HG02870 (cell line): ENCODE data around the gene CCDC33.

Experiments used
- ATAC-seq: cut with Tn5 transposase; IDR thresholded peaks from one replicate; pipeline ENCODE4 v1.9.1; 2021; ENCODE audit warnings: mild to moderate bottlenecking, moderate library complexity; ENCODE audit not compliant: unreplicated experiment

CCDC33 gene

DNA sequence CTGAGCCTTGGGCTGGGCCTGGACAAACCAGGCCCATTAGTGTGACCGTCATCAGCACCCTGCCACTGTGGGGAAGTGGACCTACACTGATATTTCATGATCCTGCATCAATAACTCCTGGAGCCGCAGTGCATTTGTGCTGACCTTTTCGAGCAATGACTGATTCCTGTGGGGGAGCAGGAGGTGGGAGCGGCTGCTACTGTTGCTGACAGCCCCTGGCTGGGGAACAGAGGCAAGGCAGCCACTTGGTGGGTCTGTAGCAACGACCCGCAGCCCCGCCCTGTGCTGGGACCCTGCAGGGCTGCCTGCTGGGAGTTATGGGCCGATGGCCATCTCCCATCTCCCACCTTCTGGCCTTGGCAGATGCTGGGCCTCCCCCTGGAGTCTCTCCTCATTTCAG is 42.1 kb downstream of the CCDC33 start:
- ATAC-seq = no peak

DNA sequence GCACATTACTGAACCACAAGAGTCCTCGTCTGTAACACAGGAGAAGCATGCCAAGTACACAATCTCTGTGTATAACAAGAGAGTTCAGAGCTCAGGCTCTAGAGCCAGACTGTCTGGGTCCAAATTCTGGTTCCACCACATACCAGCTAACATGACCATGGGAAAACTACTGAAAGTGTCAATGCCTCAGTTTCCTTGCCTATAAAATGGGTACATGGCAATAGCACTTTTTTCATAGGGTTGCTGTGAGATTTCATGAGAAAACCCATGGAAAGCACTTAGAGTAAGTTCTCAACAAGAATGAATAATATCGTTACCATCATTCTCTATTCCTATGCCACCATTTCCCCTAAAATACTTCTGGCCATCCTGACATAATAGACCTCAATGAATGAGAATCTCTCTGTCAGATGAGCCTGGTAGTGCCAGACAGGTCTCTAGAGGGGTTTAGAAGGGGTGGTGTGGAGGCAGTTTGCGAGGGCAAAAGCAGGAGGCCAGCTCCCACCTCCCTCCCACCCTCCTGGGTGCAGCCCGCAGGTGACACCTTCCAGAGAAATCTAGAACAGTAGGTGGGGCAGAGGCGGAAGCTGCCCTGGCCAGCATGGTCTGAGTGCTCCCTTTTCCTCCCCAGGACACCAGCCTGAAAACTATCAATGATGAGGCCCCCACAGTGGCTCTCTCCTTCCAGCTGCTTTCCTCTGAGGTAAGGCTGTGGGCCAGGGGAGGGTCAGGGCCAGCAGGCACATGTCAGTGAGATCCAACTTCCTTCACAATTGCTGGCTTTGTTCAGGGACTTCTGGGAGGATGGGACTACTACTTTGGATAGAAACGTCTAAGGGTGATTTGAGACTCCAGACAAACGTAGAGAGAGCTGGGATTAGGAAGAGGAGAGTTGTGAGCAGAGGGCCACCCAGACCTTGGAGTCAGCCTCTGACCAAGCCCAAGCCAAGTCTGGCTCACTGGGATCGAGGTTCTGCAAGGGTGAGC is 45.3 kb downstream of the CCDC33 start:
- ATAC-seq = no peak

DNA sequence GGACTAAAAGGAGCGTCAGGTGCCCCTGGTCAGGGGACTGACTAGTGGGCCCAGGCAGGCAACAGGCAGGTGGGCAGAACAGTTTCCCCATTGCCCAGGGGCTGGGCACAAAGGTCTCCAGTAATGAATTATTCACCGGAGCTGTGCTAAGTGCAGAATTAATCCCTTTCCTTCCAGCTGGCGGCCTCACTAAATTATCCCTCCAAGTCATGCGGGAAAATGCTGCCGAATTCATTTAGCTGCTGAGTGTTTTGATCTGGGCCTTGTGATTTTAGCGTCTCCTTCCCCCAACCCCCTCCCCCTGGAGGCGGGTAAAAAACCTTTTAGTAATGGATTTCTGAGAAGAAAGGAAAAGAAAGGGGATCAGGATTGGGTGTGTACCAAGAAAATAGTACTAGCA is 47.2 kb downstream of the CCDC33 start:
- no peak for ATAC-seq

DNA sequence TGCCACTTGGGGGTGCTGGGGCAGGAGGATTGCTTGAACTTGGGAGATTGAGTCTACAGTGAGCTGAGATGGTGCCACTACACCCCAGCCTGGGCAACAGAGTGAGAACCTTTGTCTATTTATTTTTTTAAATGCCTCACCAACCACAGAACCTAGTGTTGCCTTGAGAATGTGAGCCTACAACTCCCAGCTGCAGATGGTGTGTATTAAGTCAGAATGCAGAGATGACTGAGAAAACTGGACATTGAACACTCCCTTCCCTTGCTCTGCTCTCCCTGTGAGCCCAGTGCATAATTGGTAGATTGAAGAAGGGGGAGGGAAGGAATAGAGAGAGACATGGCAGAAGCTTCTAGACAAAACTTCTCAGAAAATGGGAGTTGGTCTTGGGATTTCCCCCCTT is 53.5 kb downstream of the CCDC33 start:
- ATAC-seq = no peak

DNA sequence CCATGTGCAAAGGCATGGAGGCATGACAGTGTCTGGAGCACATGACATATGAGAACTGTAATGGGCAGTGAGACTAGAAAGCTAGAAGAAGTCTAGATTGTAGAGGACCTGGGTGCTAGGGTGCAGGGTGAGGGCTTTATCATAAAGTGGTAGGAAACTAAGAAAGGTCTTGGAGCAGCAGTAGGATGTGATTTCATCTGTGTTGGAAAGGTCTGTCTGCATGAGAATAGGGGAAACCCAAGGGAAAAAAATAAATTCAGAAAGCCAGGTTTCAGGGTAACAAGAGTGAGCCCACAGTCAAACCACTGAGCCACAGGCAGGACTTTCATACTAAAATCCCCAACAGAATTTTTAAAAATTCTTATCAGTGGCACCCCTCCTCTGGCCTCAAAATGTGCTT is 54.5 kb downstream of the CCDC33 start:
- no peak for ATAC-seq

DNA sequence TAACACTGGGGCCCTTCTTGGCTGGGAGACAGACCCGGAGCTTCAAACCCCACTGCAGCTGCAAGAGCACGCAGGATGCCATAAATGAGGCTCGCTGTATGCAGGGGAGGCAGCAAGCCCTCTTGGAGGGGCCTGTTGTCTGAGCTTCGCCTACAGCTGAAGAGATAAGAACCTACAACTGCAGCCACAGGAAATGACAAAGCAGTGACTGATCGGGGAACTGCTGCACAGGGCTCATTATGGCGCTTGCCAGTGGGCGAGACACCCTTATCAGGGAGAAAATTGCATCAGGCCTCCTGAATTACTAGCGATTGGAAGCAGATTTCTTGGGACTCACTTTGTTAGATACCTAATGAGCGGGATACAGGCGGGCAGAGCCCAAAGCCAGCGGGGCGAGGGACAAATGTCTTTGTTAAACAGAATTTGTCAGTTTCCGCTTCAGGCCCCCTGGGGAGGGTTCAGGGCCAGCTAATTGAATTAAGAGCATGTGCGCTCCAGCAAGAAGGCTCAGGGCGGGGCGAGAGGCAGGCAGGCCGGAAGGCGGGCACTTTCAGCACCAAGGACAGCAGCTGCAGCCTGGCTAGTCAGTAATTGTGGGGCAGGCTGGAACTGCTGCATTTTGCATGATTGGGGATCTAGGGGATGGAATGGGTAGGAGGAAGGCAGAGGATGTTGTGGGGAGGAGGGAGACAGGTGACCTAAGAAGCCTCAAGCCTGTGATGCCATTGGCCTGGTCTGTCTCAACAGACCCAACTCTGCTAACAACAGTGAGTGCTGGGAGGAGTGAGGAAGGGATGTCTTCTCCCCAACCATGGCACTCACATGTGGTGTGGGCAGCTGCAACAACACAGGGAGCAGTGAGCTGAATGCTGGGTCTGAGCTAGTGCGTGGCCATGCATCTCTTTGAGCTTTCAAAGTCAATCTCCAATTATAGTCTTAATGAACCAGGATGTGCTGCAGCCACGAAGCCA is 55.3 kb downstream of the CCDC33 start:
- ATAC-seq = no peak

DNA sequence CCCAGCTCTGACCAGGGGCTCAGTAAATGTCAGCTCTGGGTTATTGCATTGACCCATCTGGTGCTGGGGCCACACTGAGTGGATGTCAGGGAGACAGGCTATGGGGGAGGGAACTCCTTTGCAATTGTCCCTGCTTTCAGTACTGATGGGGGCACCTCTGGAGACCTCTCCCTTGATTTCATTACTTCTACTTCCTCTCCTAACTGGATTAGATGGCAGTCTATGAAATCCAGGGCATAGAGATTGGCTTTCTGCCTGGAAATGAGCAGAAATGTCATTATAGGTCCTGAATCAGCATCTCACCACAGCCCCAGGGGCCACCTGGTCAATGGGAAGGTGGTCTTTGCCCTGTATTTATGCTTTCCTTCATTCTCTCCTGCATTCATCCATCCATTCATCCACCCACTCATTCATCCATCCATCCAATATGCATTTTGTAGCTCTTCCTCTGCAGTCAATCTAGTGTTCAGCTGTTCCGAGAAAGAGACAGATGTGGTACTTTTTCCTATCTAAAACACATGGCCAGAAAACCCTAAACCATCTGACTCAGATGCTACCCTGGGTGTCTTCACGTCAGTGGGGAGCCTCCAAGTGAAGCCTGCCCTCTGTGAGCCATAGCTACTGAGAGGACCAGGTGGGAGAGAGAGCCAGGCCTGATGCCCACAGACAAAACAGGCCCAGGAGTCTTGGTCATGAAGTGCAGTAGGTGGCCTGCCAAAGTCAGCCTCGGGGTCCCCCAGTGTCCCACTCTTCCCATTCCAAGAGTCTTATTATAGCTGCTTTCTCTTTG is 57.1 kb downstream of the CCDC33 start:
- no peak for ATAC-seq

DNA sequence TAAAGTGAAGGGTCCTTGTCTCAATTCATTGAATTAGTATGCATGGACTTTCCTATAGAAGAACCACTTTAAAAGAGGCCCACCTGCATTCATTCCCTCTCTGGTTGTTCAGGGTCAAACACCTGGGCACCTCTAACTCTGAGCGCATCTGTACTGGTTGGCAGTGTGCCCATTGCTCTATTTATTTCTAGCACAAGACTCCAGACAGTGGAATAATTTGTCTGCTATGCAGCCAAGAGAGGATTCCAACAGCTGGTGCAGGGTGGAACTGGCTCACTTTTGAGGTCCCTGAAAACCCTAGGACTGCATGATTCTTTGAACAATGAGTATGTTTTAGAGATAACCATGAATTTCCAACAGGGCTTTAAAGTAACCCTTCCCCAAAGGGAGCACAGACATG is 57.9 kb downstream of the CCDC33 start:
- no peak for ATAC-seq

DNA sequence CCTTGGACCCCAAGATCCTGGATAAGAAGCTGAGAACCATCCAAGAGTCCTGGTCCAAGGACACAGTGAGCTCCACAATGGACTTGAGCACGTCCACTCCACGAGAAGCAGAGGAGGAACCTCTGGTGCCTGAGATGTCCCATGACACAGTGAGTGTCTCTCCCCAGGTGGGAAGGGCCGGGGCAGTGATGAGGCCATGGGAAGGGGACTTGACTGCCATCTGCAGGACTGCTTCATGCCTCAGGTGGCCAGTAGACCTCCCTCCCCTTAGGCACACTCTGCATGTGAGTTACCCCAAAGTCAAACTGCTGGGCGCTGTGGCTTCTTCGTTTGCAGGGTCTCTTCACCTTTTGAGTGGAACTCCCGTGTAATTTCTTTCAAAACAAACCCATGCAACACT is 59.7 kb downstream of the CCDC33 start:
- ATAC-seq = no peak

DNA sequence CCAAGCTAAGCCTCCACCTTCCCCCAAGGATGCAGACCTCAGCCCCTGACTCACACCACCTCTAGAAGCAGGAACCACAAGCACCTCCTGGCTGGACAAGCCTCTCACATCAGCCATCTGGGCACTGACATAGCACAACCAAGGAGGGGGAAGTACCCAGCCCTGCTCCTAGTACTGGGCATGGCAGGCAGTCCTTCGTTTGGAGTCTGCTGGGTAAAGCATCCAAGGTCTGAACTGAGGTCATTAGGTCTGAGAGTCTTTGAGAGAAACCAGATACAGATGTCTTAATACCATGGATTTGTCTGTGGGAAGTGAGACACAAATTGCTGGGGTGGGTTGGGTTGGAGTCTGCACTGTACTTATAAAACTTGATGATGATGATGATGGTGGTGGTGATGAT is 61.8 kb downstream of the CCDC33 start:
- ATAC-seq = no peak

DNA sequence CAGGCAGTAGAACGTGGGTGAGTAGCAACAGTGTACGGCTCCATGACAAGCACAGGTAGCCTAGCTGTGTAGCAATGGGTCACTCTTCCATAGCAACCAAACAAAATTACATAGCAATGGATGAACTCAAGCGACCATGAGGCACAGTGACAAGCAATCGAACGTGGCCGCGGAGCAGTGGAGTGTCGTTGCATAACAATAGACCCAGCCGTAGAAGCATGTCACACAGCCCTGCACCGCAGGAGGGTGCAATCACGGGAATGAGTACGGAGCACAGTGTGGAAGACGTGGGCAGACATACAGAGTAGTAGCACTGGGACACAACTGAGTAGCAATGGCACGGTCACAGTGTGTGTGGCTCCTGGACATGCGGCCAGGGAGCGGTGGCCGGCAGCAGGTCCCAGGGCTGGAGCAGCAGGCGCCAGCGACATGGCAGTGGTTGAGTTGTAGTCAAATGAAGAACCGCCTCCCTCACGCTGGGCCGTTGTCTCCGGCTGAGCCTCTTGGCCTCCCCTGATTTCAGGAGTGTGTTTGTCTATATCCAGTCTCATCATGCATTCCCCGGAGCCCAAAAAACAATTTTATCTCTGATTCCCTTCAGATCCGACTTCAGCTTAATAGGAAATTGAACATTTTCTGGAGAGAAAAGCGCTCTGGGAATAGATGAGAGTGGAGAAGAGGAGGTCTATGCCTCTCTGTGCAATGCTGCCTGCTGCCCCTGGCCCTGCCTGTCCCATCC is 64.1 kb downstream of the CCDC33 start:
- no peak for ATAC-seq

DNA sequence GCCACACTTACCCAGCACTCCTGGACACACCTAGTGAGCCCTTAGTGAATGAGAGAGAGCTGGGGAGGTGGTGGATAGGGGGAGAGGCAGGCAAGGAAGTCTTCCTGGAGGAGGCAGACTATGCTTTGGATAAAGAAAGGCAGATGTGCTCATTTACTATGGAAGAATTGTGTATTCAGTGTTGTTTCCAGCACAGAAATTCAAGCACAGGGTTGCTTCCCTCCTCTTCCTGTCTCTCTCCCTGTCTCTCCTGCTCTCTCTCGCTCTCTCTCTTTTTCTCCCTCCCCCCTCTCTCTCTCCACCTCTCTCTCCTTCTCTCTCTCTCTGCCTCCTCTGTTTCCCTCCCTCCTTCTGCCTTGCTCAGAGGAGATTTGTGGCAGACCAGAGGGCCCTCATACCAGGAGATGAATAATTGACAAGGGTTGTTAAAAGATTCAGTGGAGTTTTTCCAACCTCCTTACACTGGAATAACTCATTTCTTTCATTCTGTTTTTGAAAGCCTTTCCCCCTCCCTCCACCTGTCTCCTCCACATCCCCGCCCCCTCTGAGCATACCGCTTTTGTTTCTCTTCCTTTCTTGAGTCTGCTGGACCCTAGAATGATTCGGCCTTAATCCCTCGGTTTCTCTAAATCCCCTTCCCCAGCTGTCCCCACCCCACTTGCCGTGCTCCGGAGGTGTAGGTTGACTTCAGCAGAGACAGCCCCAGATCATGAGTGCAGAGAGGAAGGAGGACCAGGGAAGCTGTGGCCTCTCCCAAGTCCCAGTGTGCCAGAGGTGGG is 65.6 kb downstream of the CCDC33 start:
- no peak for ATAC-seq

DNA sequence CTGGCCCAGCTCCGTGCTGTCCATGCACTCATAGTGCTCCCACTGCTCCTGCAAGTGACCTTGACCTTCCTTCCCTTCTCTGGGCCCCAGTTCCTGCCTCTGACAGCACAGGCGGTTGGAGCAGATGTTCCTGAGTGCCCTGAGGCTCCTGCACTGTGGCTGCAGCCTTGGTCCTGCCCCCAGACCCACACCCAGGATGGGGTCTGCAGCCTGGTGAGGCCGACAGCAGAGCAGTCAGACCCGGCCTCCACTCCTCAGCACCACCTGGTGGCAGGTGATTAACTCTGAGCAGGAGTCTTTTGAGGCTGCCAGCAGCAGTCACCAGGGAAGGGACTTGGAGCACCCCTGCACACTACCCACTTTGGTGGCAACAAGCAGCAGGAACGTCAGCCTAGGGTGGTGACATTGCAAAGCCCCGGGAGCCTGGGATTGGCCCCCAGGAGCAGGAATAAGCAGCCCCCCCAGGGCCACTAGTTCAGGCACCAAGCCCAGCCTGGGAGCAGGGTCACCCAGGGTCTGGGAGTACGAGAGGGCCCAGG is 66.8 kb downstream of the CCDC33 start:
- ATAC-seq = no peak

DNA sequence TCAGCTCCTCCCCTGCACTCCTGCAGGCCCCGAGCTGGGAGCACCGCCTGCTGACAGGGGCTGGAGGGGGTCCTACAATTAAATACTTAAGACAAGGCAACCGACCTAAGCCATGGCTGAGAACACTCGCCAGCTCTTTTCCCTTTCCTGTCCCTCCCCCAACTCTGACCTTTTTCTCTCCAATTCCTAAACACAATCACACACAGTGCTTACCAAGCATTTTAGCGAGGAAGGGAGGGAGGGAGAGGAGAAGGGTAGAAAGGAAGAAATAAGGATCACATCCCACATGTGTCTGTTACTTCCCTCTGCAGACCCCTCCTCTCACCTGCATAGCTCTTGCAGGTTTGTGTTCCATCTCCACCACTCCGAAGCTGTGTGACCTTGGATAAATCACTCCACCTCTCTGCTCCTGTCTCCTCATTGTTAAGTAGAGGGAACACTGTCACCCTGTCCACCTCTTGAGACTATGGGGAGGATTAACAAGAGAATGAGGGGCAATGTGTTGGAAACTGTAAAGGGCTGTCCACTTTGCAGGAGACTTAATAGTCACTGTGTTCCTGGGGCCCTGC is 67.7 kb downstream of the CCDC33 start:
- ATAC-seq = no peak

DNA sequence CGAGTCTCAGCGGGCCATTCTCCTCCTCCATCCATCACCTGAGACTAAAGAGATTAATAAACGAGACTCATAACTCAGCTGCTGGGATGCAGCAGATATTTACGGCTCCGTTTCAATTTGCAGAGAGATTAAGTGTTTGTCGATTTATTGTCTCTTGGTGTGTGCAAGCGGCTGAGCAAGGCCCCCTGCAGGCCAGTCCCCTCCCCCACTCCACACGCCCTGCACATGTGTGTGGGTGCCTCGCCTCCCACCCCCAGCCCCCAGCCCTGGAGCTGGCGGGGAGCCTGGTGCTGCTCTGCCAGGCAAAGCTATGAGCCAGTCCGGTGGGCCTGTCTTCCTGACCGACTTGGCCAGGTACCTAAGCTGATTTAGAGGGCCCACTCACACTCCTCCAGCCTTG is 68.3 kb downstream of the CCDC33 start:
- no peak for ATAC-seq

DNA sequence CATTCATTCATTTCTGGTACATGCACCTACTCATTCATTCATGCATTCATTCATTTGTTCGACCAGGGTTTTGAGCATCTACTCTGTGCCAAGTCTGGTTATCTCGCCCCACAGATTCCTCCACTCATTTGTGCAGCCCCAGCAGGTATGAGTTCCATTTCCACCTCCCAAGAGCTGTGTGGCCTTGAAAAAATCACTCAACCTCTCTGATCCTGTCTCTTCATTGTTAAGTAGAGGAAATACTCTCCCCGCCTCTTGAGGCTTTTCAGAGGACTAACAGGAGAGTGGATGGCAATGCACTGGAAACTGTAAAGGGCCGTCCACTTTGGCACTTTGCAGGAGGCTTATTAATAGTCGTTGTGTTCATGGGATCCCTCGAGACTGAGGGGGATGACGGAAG is 69.6 kb downstream of the CCDC33 start:
- no peak for ATAC-seq

DNA sequence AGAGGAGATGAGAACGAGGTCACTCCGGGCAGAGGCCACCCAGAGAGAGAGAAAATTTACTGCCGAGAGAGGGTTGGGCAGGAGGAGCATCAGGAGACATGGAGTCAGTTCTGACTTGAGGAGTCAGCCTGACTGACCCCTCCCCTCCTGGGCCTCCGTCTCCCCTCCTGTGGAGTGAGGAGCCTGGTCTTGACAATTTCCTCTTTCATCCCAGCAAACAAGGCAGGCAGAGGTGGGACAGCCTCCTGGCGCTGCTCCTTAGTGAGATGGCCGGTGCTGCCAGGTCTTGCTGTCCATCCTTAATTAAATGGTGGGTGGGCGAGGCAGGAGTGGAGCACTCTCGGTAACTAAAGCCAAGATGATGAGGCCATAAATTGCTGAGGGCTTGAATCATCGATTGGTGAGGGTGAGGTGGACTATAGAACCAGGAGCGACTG is 70.7 kb downstream of the CCDC33 start:
- ATAC-seq = no peak
